ENCODE data around the gene UGT1A10. TPM values are rescaled to one million over a fixed set of nuclear protein-coding genes. Genes with fewer than 3 reads are reported as not detected.
"Not testable (repeated sequence)": the region's sequence is repeated elsewhere in the genome, so short reads cannot be mapped to it uniquely, and the experiment has no call there.

Gene UGT1A10
- total RNA-seq, 1 donor = not detected

DNA sequence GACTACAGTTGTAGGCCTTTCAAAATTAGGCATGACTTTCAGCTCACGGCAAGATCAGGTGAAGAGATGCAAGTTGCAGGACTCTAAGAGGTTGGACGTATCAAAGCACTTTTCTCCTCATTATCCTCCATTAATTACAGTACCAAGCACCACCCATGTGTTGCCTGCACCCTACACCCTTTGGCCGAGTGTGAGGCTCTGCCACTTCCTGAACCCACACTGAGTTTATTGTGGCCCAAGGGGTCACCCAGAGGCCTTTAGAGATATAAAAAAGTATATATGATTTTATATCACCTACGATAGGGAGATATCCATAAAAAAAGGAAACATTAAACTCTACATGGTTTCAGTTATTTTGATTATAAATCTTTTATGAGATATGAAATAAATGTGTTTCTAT is 16.0 kb upstream of the UGT1A10 start:
- no peaks in the 10 kb centered on the region for H4K20me1 ChIP-seq (ENCODE audit: insufficient read depth, low read length)
- TF ChIP-seq, protein P1, sequence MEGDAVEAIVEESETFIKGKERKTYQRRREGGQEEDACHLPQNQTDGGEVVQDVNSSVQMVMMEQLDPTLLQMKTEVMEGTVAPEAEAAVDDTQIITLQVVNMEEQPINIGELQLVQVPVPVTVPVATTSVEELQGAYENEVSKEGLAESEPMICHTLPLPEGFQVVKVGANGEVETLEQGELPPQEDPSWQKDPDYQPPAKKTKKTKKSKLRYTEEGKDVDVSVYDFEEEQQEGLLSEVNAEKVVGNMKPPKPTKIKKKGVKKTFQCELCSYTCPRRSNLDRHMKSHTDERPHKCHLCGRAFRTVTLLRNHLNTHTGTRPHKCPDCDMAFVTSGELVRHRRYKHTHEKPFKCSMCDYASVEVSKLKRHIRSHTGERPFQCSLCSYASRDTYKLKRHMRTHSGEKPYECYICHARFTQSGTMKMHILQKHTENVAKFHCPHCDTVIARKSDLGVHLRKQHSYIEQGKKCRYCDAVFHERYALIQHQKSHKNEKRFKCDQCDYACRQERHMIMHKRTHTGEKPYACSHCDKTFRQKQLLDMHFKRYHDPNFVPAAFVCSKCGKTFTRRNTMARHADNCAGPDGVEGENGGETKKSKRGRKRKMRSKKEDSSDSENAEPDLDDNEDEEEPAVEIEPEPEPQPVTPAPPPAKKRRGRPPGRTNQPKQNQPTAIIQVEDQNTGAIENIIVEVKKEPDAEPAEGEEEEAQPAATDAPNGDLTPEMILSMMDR (IDR thresholded peaks at IDR 0.05; ENCODE audit: extremely low read depth, low read depth, low read length) = no peak
- no peak overlapping the region for H2AFZ ChIP-seq (ENCODE audit: low read length)
- no peak for DNase-seq (ENCODE audit: insufficient read length, low spot score, missing footprints)
- no peak overlapping the region for H3K4me3 ChIP-seq (ENCODE audit: insufficient read depth, low read length)
- no peaks in the 10 kb centered on the region for H3K9me3 ChIP-seq (ENCODE audit: low read depth, low read length)
- no peak overlapping the region for H3K27ac ChIP-seq (ENCODE audit: low read depth, low read length)
- H3K4me2 ChIP-seq (ENCODE audit: insufficient read depth, low read length) = no peak overlapping the region
- H3K27me3 ChIP-seq (ENCODE audit: insufficient read depth, low read length) = no peaks in the 10 kb centered on the region
- H3K4me1 ChIP-seq (ENCODE audit: insufficient read depth, low read length) = no peaks in the 10 kb centered on the region
- H3K79me2 ChIP-seq (ENCODE audit: insufficient read depth, low read length) = no peaks in the 10 kb centered on the region
- no peaks in the 10 kb centered on the region for H3K36me3 ChIP-seq (ENCODE audit: insufficient read depth, low read length)

DNA sequence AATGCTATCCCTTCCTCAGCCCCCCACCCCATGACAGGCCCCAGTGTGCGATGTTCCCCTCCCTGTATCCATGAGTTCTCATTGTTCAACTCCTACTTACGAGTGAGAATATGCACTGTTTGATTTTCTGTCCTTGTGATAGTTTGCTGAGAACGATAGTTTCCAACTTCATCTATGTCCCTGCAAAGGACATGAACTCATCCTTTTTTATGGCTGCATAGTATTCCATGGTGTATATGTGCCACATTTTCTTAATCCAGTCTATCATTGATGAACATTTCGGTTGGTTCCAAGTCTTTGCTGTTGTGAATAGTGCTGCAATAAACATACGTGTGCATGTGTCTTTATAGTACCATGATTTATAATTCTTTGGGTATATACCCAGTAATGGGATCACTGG is 14.4 kb upstream of the UGT1A10 start:
- DNase-seq (ENCODE audit: insufficient read length, low spot score, missing footprints); H3K9me3 ChIP-seq (ENCODE audit: low read depth, low read length); H2AFZ ChIP-seq (ENCODE audit: low read length); H3K4me2 ChIP-seq (ENCODE audit: insufficient read depth, low read length); H4K20me1 ChIP-seq (ENCODE audit: insufficient read depth, low read length); H3K4me1 ChIP-seq (ENCODE audit: insufficient read depth, low read length); H3K79me2 ChIP-seq (ENCODE audit: insufficient read depth, low read length); H3K36me3 ChIP-seq (ENCODE audit: insufficient read depth, low read length); H3K27ac ChIP-seq (ENCODE audit: low read depth, low read length); H3K27me3 ChIP-seq (ENCODE audit: insufficient read depth, low read length); H3K4me3 ChIP-seq (ENCODE audit: insufficient read depth, low read length): not testable (repeated sequence)

DNA sequence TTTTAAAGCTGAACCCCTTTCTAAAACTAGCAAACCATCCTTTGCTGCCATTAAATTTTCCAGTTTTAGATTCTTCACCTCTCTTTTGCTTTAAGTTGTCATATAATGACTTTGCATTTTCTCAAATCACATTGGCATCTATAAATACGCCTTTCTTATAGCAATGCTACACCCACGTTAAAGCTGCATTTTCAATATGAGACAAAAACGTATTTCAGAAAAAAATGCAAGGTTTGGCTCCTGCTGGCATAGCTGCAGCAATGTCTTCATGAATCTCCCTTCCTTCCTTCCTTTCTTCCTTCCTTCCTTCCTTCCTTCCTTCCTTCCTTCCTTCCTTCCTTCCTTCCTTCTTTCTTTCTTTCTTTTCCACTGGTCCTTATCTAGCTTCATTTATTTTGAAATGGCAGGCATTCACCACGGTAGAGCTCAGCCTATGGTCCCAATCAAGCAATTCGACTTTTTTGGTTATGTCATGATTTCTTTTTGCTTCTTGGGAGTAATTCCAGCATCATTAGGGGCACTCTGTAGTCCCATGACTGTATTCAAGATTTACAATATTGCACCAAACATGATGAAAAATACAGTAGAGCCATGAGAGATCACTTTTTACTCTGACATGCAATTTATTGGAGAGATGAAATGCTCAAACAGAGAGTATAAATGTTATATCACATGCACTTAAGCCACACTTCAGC is 8.8 kb upstream of the UGT1A10 start:
- Histone ChIP-seq H3K4me1 (ENCODE audit: insufficient read depth, low read length) (no peaks in the 10 kb centered on the region), H3K27ac (ENCODE audit: low read depth, low read length) (no peak overlapping the region), H3K36me3 (ENCODE audit: insufficient read depth, low read length) (no peaks in the 10 kb centered on the region), H3K79me2 (ENCODE audit: insufficient read depth, low read length) (no peaks in the 10 kb centered on the region), H3K4me2 (ENCODE audit: insufficient read depth, low read length) (no peak overlapping the region), H3K4me3 (ENCODE audit: insufficient read depth, low read length) (no peak overlapping the region), H4K20me1 (ENCODE audit: insufficient read depth, low read length) (no peaks in the 10 kb centered on the region), H3K9me3 (ENCODE audit: low read depth, low read length) (no peaks in the 10 kb centered on the region), H2AFZ (ENCODE audit: low read length) (no peak overlapping the region), H3K27me3 (ENCODE audit: insufficient read depth, low read length) (no peaks in the 10 kb centered on the region)
- TF ChIP-seq, protein P1 (IDR thresholded peaks at IDR 0.05; ENCODE audit: extremely low read depth, low read depth, low read length) = no peak
- DNase-seq (ENCODE audit: insufficient read length, low spot score, missing footprints) = no peak

DNA sequence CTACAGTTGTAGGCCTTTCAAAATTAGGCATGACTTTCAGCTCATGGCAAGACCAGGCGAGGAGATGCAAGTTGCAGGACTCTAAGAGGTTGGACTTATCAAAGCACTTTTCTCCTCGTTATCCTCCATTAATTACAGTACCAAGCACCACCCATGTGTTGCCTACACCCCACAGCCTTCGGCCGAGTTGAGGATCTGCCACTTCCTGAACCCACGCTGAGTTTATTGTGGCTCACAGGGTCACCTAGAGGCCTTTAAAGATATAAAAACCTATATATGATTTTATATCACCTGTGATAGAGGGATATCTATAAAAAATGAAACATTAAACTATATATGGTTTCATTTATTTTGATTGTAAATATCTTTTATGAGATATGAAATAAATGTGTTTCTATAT is 2.6 kb downstream of the UGT1A10 start:
- Histone ChIP-seq H3K79me2 (ENCODE audit: insufficient read depth, low read length) (no peaks in the 10 kb centered on the region), H3K27me3 (ENCODE audit: insufficient read depth, low read length) (no peaks in the 10 kb centered on the region), H3K27ac (ENCODE audit: low read depth, low read length) (no peak overlapping the region), H3K4me3 (ENCODE audit: insufficient read depth, low read length) (no peak overlapping the region), H2AFZ (ENCODE audit: low read length) (no peak overlapping the region), H3K4me1 (ENCODE audit: insufficient read depth, low read length) (no peaks in the 10 kb centered on the region), H3K4me2 (ENCODE audit: insufficient read depth, low read length) (no peak overlapping the region), H3K36me3 (ENCODE audit: insufficient read depth, low read length) (no peaks in the 10 kb centered on the region), H4K20me1 (ENCODE audit: insufficient read depth, low read length) (no peaks in the 10 kb centered on the region), H3K9me3 (ENCODE audit: low read depth, low read length) (no peaks in the 10 kb centered on the region)
- TF ChIP-seq, protein P1 (IDR thresholded peaks at IDR 0.05; ENCODE audit: extremely low read depth, low read depth, low read length) = no peak
- no peak for DNase-seq (ENCODE audit: insufficient read length, low spot score, missing footprints)

Measured in osteoblast (primary cell).